Lower leg skin (tissue), 4 donors: ENCODE results near the gene TMCC1. TPM values are rescaled to one million over a fixed set of nuclear protein-coding genes. Genes with fewer than 3 reads are reported as not detected.

Experiments
- DNase-seq, 2 donors: peaks; one replicate each; pipeline ENCODE4 v3.0.0-alpha.2; 2019; ENCODE audit warnings: low spot score in 2 of 2
- H3K4me3 ChIP-seq: fragments of 200-600 bp; sonication (generic); 2 replicates; pipeline ENCODE4 v1.5.1; 2017; ENCODE audit warnings: mild to moderate bottlenecking, low read depth; ENCODE audit not compliant: poor library complexity, severe bottlenecking
- POLR2A ChIP-seq, 2 donors: fragments of 450-650 bp; IDR thresholded peaks; one replicate each; pipeline ENCODE4 v1.6.1; 2016 to 2017; ENCODE audit warnings: antibody characterized with exemption in 2 of 2, mild to moderate bottlenecking in 1 of 2, moderate library complexity in 1 of 2
- WGBS, 2 donors: methylation state at CpG; one replicate each; pipeline ENCODE4 v1.1.5; 2018; 5-methylcytosine and 5-hydroxymethylcytosine counted together
- intact Hi-C: fragments of 100-400 bp; cut with DNase I; formaldehyde crosslinking; loops from one replicate; pipeline ENCODE4 v1.15.0; 2023; ENCODE audit warnings: low total_unique reads
- total RNA-seq, 4 donors: library from RNA; depleted of rRNA; stranded (reverse); fragments of >200 nt; gene quantifications; one replicate each; pipeline ENCODE4 v1.1.0, GENCODE V29; 2016
- TF ChIP-seq, protein P1 (sequence below), 3 donors: fragments of 450-650 bp; IDR thresholded peaks; one replicate each; pipeline ENCODE4 v1.5.1; 2016; ENCODE audit warnings: antibody characterized with exemption in 3 of 3, mild to moderate bottlenecking in 3 of 3, moderate library complexity in 2 of 3

TMCC1 gene
- total RNA-seq, 4 donors from 2014 or later: 15.1 to 28.6 (median 18.8) TPM

DNA sequence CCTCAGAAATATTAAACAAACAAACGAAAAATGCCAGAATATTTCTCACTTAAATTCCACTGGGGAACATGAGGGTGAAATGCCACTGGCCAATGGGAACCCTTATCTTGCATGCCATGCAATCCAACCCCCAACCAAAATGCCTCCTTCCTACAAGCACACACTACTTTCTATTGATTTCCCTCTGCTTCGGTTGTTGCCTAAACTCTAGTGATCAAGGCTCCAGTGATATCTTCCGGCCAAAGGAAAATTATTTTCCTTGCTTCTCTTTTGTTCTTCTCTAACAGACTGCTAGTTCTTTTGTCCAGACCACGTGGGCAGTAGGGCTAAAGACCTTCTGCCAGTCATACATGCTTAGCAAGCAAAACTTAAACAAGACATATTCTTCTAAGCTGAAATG lies 115.7 kb downstream of the TMCC1 start:
- intact Hi-C loops: no loop called here
- TF ChIP-seq, protein P1, sequence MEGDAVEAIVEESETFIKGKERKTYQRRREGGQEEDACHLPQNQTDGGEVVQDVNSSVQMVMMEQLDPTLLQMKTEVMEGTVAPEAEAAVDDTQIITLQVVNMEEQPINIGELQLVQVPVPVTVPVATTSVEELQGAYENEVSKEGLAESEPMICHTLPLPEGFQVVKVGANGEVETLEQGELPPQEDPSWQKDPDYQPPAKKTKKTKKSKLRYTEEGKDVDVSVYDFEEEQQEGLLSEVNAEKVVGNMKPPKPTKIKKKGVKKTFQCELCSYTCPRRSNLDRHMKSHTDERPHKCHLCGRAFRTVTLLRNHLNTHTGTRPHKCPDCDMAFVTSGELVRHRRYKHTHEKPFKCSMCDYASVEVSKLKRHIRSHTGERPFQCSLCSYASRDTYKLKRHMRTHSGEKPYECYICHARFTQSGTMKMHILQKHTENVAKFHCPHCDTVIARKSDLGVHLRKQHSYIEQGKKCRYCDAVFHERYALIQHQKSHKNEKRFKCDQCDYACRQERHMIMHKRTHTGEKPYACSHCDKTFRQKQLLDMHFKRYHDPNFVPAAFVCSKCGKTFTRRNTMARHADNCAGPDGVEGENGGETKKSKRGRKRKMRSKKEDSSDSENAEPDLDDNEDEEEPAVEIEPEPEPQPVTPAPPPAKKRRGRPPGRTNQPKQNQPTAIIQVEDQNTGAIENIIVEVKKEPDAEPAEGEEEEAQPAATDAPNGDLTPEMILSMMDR (IDR thresholded peaks at IDR 0.05): no peak
- TF ChIP-seq POLR2A (IDR thresholded peaks at IDR 0.05): no peak
- H3K4me3 ChIP-seq: no peak overlapping the region
- DNase-seq: no peak
- WGBS, 2 donors: 69 to 72% methylated on average over 4 of the region's 4 CpGs

DNA sequence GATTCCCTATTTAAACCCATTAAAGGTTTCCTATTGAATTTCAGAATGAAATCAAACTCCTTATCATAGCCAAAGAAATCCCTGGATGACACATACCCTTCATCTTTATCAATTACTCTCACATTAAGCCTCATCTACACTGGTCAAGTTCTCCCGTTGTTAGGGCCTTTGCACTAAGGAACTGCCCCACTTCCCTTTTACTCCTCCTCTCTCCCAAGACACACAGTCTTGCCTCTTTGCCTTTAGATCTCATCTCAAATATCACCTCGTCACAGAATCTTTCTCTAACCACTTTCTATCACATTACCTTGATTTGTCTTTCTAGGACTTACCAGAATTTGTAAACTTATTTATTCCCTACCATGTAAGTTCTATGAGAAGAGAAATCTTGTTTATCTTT lies 117.6 kb downstream of the TMCC1 start:
- intact Hi-C loops: no loop called here
- no peak for DNase-seq
- TF ChIP-seq, protein P1 (IDR thresholded peaks at IDR 0.05): no peak
- no peak for TF ChIP-seq POLR2A (IDR thresholded peaks at IDR 0.05)
- H3K4me3 ChIP-seq: no peak overlapping the region
- 79 to 94% methylated on average over 2 of the region's 2 CpGs for WGBS, 2 donors

DNA sequence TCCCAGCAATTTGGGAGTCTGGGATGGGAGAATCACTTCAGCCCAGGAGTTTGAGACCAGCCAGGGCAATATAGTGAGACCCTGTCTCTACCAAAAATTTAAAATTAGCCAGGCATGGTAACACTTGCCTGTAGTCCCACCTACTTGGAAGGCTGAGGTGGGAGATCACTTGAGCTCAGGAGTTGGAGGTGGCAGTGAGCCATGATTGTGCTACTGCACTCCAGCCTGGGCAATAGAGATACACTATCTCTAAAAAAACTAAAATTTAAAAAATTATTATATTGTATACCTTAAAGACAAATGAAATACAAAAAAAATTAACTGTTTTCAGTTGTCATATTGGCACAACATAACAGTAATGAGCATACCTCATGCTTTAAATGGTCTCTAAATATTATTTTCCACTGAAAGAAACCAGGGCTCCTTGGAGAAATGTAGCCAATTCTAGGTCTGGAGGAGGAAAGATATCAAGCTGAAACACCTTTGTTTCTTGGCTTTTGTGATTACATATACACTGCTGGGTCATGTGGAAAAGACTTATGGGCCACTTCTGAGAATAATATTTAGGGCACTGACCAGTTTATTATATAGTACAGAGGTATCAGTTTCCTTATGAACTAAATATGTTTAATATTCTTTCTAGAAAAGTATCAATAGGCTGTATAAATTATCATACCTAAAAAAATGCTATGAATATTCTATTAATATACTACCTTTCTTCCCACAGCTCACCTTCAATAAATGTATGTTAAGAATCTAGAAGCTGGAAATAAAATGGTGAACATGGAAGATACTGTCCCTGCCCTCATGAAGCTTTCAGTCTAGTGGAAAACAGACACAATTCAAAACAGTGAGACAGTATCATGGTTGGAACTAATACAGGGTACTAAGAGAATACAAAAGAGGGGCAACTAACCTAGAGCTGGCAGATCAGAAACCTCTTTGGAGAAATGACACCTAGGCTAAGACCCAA lies 119.5 kb downstream of the TMCC1 start:
- no peak overlapping the region for H3K4me3 ChIP-seq
- intact Hi-C loops: no loop called here
- TF ChIP-seq, protein P1 (IDR thresholded peaks at IDR 0.05): no peak
- TF ChIP-seq POLR2A (IDR thresholded peaks at IDR 0.05): no peak
- DNase-seq: no peak

DNA sequence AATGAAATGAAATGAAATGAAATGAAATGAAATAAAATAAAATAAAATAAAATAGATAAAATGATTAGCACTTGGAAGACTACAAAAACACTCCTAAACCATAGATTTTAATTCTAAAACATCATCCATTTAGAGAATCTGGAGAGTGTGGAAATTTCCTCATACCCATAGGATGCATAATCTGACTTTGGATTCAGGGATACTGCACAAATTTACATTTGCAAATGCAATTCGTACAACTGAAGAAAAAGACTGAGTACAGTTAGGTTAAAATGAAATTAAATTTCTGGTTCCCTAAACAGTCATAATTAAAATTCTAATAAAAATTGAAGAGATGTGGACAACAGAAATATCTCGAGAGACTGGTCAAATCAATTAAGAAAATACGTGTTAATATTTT lies 122.9 kb downstream of the TMCC1 start:
- intact Hi-C loops: no loop called here
- TF ChIP-seq, protein P1 (IDR thresholded peaks at IDR 0.05): no peak
- no peak for TF ChIP-seq POLR2A (IDR thresholded peaks at IDR 0.05)
- no peak for DNase-seq
- WGBS, 2 donors: 95 to 98% methylated on average over 3 of the region's 3 CpGs
- no peak overlapping the region for H3K4me3 ChIP-seq

DNA sequence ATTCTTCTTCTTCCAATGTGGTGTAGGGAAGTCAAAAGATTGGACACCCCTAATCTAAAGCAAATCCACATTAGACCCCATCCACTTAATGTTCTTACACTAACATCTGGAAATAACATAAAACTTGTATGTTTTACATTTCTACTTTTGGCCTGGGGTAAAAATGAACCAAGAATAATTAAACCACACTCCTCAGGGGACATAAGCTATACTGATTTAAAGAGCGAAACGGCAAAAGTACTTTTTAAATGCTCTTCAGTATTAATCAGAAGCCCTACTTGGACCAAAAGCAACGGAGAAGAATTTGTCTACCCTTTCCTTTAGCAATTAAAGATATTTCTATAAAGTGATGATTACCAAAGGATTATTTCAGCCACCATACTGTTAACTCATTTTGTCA lies 123.9 kb downstream of the TMCC1 start:
- intact Hi-C loops: no loop called here
- WGBS, 2 donors: 88 to 90% methylated on average over 3 of the region's 3 CpGs
- DNase-seq: no peak
- H3K4me3 ChIP-seq: no peak overlapping the region
- TF ChIP-seq POLR2A (IDR thresholded peaks at IDR 0.05): no peak
- TF ChIP-seq, protein P1 (IDR thresholded peaks at IDR 0.05): no peak
